ENCODE measurements around the gene KRTAP10-1.

The KRTAP10-1 gene

GRCh38 chr21:44511219-44511937 lies 28.6 kb downstream of the KRTAP10-1 start:
- no peaks in the 10 kb centered on the region for H3K36me3 ChIP-seq (ENCODE audit: insufficient read depth, low read length)
- H3K4me2 ChIP-seq (ENCODE audit: insufficient read depth, low read length), result no peak overlapping the region
- no peak overlapping the region for H3K4me3 ChIP-seq (ENCODE audit: low read depth in 1 of 2, low read length in 2 of 2)
- DNase-seq (no peak), ATAC-seq (ENCODE audit: insufficient read depth, low read depth) (no peak)
- H3K9me3 ChIP-seq (ENCODE audit: insufficient read depth, low read length, severe bottlenecking), result no peaks in the 10 kb centered on the region
- H4K20me1 ChIP-seq (ENCODE audit: insufficient read depth, low read length), result 0 out of 2 replicates have a peak, but pooled peaks cover 9% of the 10 kb centered on the region
- no peaks in the 10 kb centered on the region for H3K79me2 ChIP-seq (ENCODE audit: insufficient read depth, low read length)
- no peak for TF ChIP-seq EZH2 (IDR thresholded peaks at IDR 0.05; ENCODE audit: borderline replicate concordance, low read depth, low read length, severe bottlenecking)
- TF ChIP-seq, protein P1, sequence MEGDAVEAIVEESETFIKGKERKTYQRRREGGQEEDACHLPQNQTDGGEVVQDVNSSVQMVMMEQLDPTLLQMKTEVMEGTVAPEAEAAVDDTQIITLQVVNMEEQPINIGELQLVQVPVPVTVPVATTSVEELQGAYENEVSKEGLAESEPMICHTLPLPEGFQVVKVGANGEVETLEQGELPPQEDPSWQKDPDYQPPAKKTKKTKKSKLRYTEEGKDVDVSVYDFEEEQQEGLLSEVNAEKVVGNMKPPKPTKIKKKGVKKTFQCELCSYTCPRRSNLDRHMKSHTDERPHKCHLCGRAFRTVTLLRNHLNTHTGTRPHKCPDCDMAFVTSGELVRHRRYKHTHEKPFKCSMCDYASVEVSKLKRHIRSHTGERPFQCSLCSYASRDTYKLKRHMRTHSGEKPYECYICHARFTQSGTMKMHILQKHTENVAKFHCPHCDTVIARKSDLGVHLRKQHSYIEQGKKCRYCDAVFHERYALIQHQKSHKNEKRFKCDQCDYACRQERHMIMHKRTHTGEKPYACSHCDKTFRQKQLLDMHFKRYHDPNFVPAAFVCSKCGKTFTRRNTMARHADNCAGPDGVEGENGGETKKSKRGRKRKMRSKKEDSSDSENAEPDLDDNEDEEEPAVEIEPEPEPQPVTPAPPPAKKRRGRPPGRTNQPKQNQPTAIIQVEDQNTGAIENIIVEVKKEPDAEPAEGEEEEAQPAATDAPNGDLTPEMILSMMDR (IDR thresholded peaks at IDR 0.05; ENCODE audit: borderline replicate concordance, extremely low read depth, low read length, poor library complexity, severe bottlenecking), result no peak
- H3K27me3 ChIP-seq (ENCODE audit: insufficient read depth, low read length, poor library complexity), result no peaks in the 10 kb centered on the region
- H2AFZ ChIP-seq (ENCODE audit: low read depth, low read length), result no peak overlapping the region
- peaks cover 4% of the 10 kb centered on the region for H3K4me1 ChIP-seq (ENCODE audit: insufficient read depth, low read length)
- no peak overlapping the region for H3K9ac ChIP-seq (ENCODE audit: low read depth, low read length)
- no peak overlapping the region for H3K27ac ChIP-seq (ENCODE audit: low read length)

- no peaks in the 10 kb centered on the region for H3K27me3 ChIP-seq (ENCODE audit: insufficient read depth, low read length, poor library complexity)
- no peak overlapping the region for H3K4me3 ChIP-seq (ENCODE audit: low read depth in 1 of 2, low read length in 2 of 2)
- no peak for TF ChIP-seq EZH2 (IDR thresholded peaks at IDR 0.05; ENCODE audit: borderline replicate concordance, low read depth, low read length, severe bottlenecking)
- TF ChIP-seq, protein P1 (IDR thresholded peaks at IDR 0.05; ENCODE audit: borderline replicate concordance, extremely low read depth, low read length, poor library complexity, severe bottlenecking), result peak; percentile 90
- H3K36me3 ChIP-seq (ENCODE audit: insufficient read depth, low read length), result no peaks in the 10 kb centered on the region
- H3K9ac ChIP-seq (ENCODE audit: low read depth, low read length), result no peak overlapping the region
- H3K9me3 ChIP-seq (ENCODE audit: insufficient read depth, low read length, severe bottlenecking), result no peaks in the 10 kb centered on the region
- no peak overlapping the region for H3K27ac ChIP-seq (ENCODE audit: low read length)
- DNase-seq (peak; percentile 54), ATAC-seq (ENCODE audit: insufficient read depth, low read depth) (peak; percentile 84)
- 0 out of 2 replicates have a peak overlapping the region, but pooled peaks have one; percentile 31 for H3K4me2 ChIP-seq (ENCODE audit: insufficient read depth, low read length)
- no peak overlapping the region for H2AFZ ChIP-seq (ENCODE audit: low read depth, low read length)
- no peaks in the 10 kb centered on the region for H3K79me2 ChIP-seq (ENCODE audit: insufficient read depth, low read length)
- 0 out of 2 replicates have a peak, but pooled peaks cover 9% of the 10 kb centered on the region for H4K20me1 ChIP-seq (ENCODE audit: insufficient read depth, low read length)
- H3K4me1 ChIP-seq (ENCODE audit: insufficient read depth, low read length), result peaks cover 4% of the 10 kb centered on the region
Observed at GRCh38 chr21:44510508-44511218, 29.3 kb downstream of the KRTAP10-1 start.

DNA sequence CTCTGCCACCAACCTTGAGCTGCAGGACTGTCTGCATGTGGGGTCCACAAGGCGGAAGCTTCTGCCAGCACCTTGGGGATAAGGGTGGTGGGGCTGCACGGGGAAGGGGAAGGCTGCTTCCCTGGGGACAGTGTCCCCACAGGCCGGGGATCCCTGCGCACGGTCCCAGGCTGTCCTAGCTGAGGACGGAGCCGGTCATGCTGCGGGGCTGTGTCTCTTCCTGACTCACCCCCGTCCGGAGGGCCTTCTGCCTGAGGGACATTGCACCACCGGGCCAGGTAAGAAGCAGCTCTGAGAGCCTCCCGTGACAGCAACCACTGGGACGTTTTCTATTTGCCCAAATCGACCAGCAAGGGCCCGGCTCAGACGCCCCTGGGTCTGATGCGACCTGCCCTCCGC lies 29.9 kb downstream of the KRTAP10-1 start:
- Histone ChIP-seq H3K27me3 (ENCODE audit: insufficient read depth, low read length, poor library complexity) (no peaks in the 10 kb centered on the region), H2AFZ (ENCODE audit: low read depth, low read length) (no peak overlapping the region)

More for the DNA sequence above, 29.9 kb downstream of the KRTAP10-1 start:
- Histone ChIP-seq H3K27ac (ENCODE audit: low read length) (no peak overlapping the region), H3K9ac (ENCODE audit: low read depth, low read length) (no peak overlapping the region), H3K79me2 (ENCODE audit: insufficient read depth, low read length) (no peaks in the 10 kb centered on the region), H3K4me3 (ENCODE audit: low read depth in 1 of 2, low read length in 2 of 2) (no peak overlapping the region), H3K4me1 (ENCODE audit: insufficient read depth, low read length) (peaks cover 4% of the 10 kb centered on the region), H3K9me3 (ENCODE audit: insufficient read depth, low read length, severe bottlenecking) (no peaks in the 10 kb centered on the region), H3K36me3 (ENCODE audit: insufficient read depth, low read length) (no peaks in the 10 kb centered on the region), H3K4me2 (ENCODE audit: insufficient read depth, low read length) (no peak overlapping the region), H4K20me1 (ENCODE audit: insufficient read depth, low read length) (0 out of 2 replicates have a peak, but pooled peaks cover 9% of the 10 kb centered on the region)
- ATAC-seq (ENCODE audit: insufficient read depth, low read depth) (peak; percentile 8; the same call in 1 of the 3 replicates), DNase-seq (no peak)
- no peak for TF ChIP-seq EZH2 (IDR thresholded peaks at IDR 0.05; ENCODE audit: borderline replicate concordance, low read depth, low read length, severe bottlenecking)
- TF ChIP-seq, protein P1 (IDR thresholded peaks at IDR 0.05; ENCODE audit: borderline replicate concordance, extremely low read depth, low read length, poor library complexity, severe bottlenecking), result no peak

Data from DND-41 (cell line).